ENCODE results near the gene CABLES1. TPM values are rescaled to one million over a fixed set of nuclear protein-coding genes. Genes with fewer than 3 reads are reported as not detected.
"Not testable (repeated sequence)": the region's sequence is repeated elsewhere in the genome, so short reads cannot be mapped to it uniquely, and the experiment has no call there.

The CABLES1 gene, protein sequence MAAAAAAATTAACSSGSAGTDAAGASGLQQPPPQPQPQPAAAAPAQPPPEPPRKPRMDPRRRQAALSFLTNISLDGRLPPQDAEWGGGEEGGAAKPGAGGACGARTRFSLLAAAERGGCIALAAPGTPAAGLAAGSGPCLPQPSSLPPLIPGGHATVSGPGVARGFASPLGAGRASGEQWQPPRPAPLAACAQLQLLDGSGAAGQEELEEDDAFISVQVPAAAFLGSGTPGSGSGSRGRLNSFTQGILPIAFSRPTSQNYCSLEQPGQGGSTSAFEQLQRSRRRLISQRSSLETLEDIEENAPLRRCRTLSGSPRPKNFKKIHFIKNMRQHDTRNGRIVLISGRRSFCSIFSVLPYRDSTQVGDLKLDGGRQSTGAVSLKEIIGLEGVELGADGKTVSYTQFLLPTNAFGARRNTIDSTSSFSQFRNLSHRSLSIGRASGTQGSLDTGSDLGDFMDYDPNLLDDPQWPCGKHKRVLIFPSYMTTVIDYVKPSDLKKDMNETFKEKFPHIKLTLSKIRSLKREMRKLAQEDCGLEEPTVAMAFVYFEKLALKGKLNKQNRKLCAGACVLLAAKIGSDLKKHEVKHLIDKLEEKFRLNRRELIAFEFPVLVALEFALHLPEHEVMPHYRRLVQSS
- 1 to 10 TPM; 1.2 to 1.4 TPM for total RNA-seq

- POLR2A ChIA-PET: no interaction called here
- peaks cover 11% of the 10 kb centered on the region for H3K4me1 Mint-ChIP-seq
- peaks cover 51% of the 10 kb centered on the region for H3K27me3 Mint-ChIP-seq
- no peaks in the 10 kb centered on the region for H3K36me3 Mint-ChIP-seq
- peak within 1 kb of the TSS; percentile 84 for H3K4me3 Mint-ChIP-seq
- DNase-seq: peak; percentile 58
- no peaks in the 10 kb centered on the region for H3K9me3 Mint-ChIP-seq
- peak; percentile 33 for ATAC-seq (ENCODE audit: low read depth)
- peak within 1 kb of the TSS; percentile 25 for H3K27ac Mint-ChIP-seq
These were observed at the start of gene CABLES1 for GRCh38 chr18:23134780-23135549. Gene CABLES1, plus strand, starts transcription at chr18:23135485. Its CDS starts 278 bp downstream, at chr18:23135763.

- DNase-seq: no peak
These were observed 47.9 kb upstream of the CABLES1 start for GRCh38 chr18:23087352-23087751.

GRCh38 chr18:23088310-23088709 lies 47.0 kb upstream of the CABLES1 start:
- POLR2A ChIA-PET: no interaction called here
- H3K4me1 Mint-ChIP-seq: peaks cover 7% of the 10 kb centered on the region
- no peaks in the 10 kb centered on the region for H3K9me3 Mint-ChIP-seq
- ATAC-seq (ENCODE audit: low read depth) (no peak), DNase-seq (no peak)
- no peaks in the 10 kb centered on the region for H3K36me3 Mint-ChIP-seq
- H3K27me3 Mint-ChIP-seq: peaks cover 14% of the 10 kb centered on the region
- no peak overlapping the region for H3K4me3 Mint-ChIP-seq
- no peak overlapping the region for H3K27ac Mint-ChIP-seq

More at GRCh38 chr18:23087352-23087751, 47.9 kb upstream of the CABLES1 start:
- Mint-ChIP-seq H3K27me3 (peaks cover 17% of the 10 kb centered on the region), H3K4me3 (no peak overlapping the region), H3K4me1 (peaks cover 7% of the 10 kb centered on the region), H3K9me3 (no peaks in the 10 kb centered on the region), H3K36me3 (no peaks in the 10 kb centered on the region), H3K27ac (no peak overlapping the region)
- POLR2A ChIA-PET: no interaction called here
- ATAC-seq (ENCODE audit: low read depth): no peak

GRCh38 chr18:23091017-23091993 lies 44.0 kb upstream of the CABLES1 start:
- Mint-ChIP-seq H3K4me3 (peak overlapping the region; percentile 52), H3K27me3 (peaks cover 12% of the 10 kb centered on the region), H3K27ac (peak overlapping the region; percentile 49)
- not testable (repeated sequence) for H3K4me1 Mint-ChIP-seq; H3K9me3 Mint-ChIP-seq; H3K36me3 Mint-ChIP-seq; ATAC-seq (ENCODE audit: low read depth); DNase-seq
- POLR2A ChIA-PET: interaction anchor here (0.6 kb wide), 1 partner anchor 13 kb away, joined by 3 read pairs; no protein-coding TSS in a partner anchor

DNA sequence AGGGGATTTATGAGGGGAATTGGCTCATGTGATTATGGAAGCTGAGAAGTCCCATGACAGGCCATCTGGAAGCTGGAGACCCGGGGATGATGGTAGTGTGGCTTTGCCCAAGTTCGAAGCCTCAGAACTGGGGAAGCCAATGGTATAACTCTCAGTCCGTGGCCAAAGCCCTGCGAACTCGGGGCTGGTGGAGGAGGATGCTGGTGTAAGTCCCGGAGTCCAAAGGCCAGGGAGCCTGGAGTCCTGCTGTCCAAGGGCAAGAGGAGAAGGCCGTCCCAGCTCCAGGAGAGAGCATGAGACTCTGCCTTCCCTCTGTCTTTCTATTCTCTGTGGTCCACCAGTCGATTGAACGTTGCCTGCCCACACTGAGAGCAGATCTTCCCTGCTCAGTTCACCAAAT lies 43.2 kb upstream of the CABLES1 start:
- Mint-ChIP-seq H3K9me3 (no peaks in the 10 kb centered on the region), H3K27me3 (peaks cover 10% of the 10 kb centered on the region), H3K4me1 (peaks cover 9% of the 10 kb centered on the region), H3K27ac (no peak overlapping the region), H3K4me3 (no peak overlapping the region), H3K36me3 (no peaks in the 10 kb centered on the region)
- no peak for ATAC-seq (ENCODE audit: low read depth)
- POLR2A ChIA-PET: no interaction called here
- no peak for DNase-seq

- not testable (repeated sequence) for H3K9me3 Mint-ChIP-seq; ATAC-seq (ENCODE audit: low read depth); H3K4me1 Mint-ChIP-seq; H3K27me3 Mint-ChIP-seq; DNase-seq; H3K27ac Mint-ChIP-seq; H3K36me3 Mint-ChIP-seq; H3K4me3 Mint-ChIP-seq
- POLR2A ChIA-PET: interaction anchor here (0.6 kb wide), 1 partner anchor 461 kb away, joined by 3 read pairs; no protein-coding TSS in a partner anchor
These were observed 42.2 kb upstream of the CABLES1 start for GRCh38 chr18:23093130-23093529.

- no peak for ATAC-seq (ENCODE audit: low read depth)
- POLR2A ChIA-PET: interaction anchor here (0.6 kb wide), 1 partner anchor 460 kb away, joined by 3 read pairs; no protein-coding TSS in a partner anchor
- Mint-ChIP-seq H3K36me3 (no peaks in the 10 kb centered on the region), H3K4me3 (no peak overlapping the region), H3K27ac (no peak overlapping the region), H3K9me3 (no peaks in the 10 kb centered on the region), H3K4me1 (peaks cover 9% of the 10 kb centered on the region), H3K27me3 (peaks cover 8% of the 10 kb centered on the region)
- no peak for DNase-seq
These were observed 41.5 kb upstream of the CABLES1 start for GRCh38 chr18:23093772-23094171.

- DNase-seq (no peak), ATAC-seq (ENCODE audit: low read depth) (no peak)
- H3K9me3 Mint-ChIP-seq: no peaks in the 10 kb centered on the region
- H3K4me3 Mint-ChIP-seq: no peak overlapping the region
- H3K36me3 Mint-ChIP-seq: no peaks in the 10 kb centered on the region
- H3K27me3 Mint-ChIP-seq: peaks cover 8% of the 10 kb centered on the region
- no peak overlapping the region for H3K27ac Mint-ChIP-seq
- peaks cover 9% of the 10 kb centered on the region for H3K4me1 Mint-ChIP-seq
- POLR2A ChIA-PET: no interaction called here
These were observed 40.7 kb upstream of the CABLES1 start for GRCh38 chr18:23094411-23095190.

DNA sequence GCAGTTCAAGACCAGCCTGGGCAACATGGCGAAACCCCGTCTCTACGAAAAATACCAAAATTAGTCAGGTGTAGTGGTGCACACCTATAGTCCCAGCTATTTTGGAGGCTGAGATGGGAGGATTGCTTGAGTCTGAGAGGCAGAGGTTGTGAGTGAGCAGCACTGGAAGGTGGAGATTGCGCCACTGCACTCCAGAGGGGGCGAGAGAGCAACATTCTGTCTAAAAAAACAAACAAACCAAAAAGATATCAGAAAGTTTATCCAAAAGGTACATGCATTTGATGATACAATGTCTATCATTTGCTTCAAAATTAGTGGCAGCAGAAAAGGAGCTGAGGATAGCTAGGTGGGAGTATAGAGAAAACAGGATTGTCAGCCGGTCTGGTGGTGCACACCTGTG lies 39.8 kb upstream of the CABLES1 start:
- no peak overlapping the region for H3K4me3 Mint-ChIP-seq
- DNase-seq: no peak
- H3K36me3 Mint-ChIP-seq: no peaks in the 10 kb centered on the region
- no peak for ATAC-seq (ENCODE audit: low read depth)
- peaks cover 8% of the 10 kb centered on the region for H3K27me3 Mint-ChIP-seq
- POLR2A ChIA-PET: no interaction called here
- no peak overlapping the region for H3K27ac Mint-ChIP-seq
- no peaks in the 10 kb centered on the region for H3K9me3 Mint-ChIP-seq
- H3K4me1 Mint-ChIP-seq: peaks cover 9% of the 10 kb centered on the region

DNA sequence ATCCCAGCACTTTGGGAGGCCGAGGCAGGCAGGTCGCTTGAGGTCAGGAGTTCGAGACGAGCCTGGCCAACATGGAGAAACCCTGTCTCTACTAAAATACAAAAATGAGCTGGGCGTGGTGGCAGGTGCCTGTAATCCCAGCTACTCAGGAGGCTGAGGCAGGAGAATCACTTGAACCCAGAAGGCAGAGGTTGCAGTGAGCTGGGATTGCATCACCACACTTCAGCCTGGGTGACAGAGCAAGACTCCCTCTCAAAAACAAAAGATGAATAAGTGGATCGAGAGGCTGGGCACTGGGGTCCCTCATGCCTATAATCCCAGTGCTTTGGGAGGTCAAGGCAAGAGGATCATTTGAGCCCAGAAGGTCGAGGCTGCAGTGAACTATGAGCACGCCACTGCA lies 38.3 kb upstream of the CABLES1 start:
- H3K27me3 Mint-ChIP-seq; H3K9me3 Mint-ChIP-seq; ATAC-seq (ENCODE audit: low read depth); DNase-seq; H3K4me3 Mint-ChIP-seq; H3K36me3 Mint-ChIP-seq; H3K27ac Mint-ChIP-seq; H3K4me1 Mint-ChIP-seq; POLR2A ChIA-PET: not testable (repeated sequence)

DNA sequence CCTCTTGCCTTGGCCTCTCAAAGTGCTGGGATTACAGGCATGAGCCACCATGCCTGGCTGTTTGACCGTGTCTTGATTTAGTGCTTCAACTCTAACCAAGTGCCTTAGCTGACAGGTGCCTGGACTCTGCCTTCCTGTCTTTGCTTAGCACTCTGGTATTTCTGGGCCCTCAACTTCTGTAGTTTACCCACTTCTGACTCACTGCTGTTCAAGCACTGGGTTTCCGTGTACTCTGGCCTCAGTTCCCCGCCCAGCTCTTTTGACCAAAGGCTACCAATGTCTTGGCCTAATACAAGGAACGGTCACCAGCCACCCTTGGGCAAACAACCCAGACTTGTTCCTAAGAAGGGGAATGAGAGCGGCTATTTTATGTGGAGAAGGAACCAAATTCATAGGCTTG lies 35.7 kb upstream of the CABLES1 start:
- DNase-seq (no peak), ATAC-seq (ENCODE audit: low read depth) (no peak)
- no peak overlapping the region for H3K27ac Mint-ChIP-seq
- no peaks in the 10 kb centered on the region for H3K36me3 Mint-ChIP-seq
- POLR2A ChIA-PET: no interaction called here
- H3K27me3 Mint-ChIP-seq: peaks cover 11% of the 10 kb centered on the region
- no peaks in the 10 kb centered on the region for H3K9me3 Mint-ChIP-seq
- H3K4me1 Mint-ChIP-seq: peaks cover 2% of the 10 kb centered on the region
- no peak overlapping the region for H3K4me3 Mint-ChIP-seq

DNA sequence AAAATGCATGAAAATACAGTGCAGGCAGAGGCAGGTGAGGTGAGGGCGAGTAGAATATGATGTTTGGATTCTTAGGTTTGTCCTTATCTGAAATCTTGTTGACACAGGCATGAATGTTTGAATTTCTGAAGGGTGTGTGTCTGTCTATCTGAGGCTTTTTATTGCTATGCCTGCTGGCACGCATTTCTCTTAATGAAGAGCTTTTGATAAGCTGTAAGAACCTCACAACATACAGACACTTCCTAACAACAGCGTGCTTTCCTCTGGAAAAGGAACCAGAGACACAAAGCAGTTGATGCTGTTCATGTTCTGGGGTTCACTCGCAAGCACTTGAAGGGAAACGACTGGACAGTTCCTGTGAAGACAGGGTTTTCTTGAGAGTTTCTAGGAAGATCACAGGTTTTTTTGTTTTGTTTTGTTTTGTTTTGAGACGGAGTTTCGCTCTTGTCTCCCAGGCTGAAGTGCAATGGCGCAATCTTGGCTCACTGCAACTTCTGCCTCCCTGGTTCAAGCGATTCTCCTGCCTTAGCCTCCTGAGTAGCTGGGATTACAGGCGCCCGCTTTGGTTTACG lies 33.3 kb upstream of the CABLES1 start:
- no peak for DNase-seq
- POLR2A ChIA-PET: no interaction called here
- Mint-ChIP-seq H3K27me3 (peaks cover 5% of the 10 kb centered on the region), H3K27ac (no peak overlapping the region), H3K4me1 (no peaks in the 10 kb centered on the region), H3K9me3 (no peaks in the 10 kb centered on the region), H3K4me3 (no peak overlapping the region), H3K36me3 (no peaks in the 10 kb centered on the region)
- ATAC-seq (ENCODE audit: low read depth): no peak

Measured in activated naive CD8-positive, alpha-beta T cell treated with anti-CD3 and anti-CD28 coated beads, Interleukin-2, amount 10 ng/mL, durations not matched to agents 7 days and 5 days (primary cell).